Hepatocyte (in vitro differentiated cells): ENCODE results near the gene TMEM135. TPM values are rescaled to one million over a fixed set of nuclear protein-coding genes. Genes with fewer than 3 reads are reported as not detected.

Experiments
- DNase-seq: peaks from one replicate; pipeline ENCODE4 v3.0.0-alpha.2; 2016; ENCODE audit warnings: low spot score
- H2AFZ ChIP-seq: fragments of 200-600 bp; sonication (generic); 2 replicates; pipeline ENCODE4 v1.6.0; 2016; ENCODE audit warnings: antibody characterized with exemption, mild to moderate bottlenecking
- H3K27ac ChIP-seq: fragments of 200-600 bp; sonication (generic); 2 replicates; pipeline ENCODE4 v1.5.1; 2016; ENCODE audit warnings: mild to moderate bottlenecking
- H3K27me3 ChIP-seq: fragments of 200-600 bp; sonication (generic); 2 replicates; pipeline ENCODE4 v1.6.1; 2016
- H3K36me3 ChIP-seq: fragments of 200-600 bp; sonication (generic); replicated peaks from 2 replicates; pipeline ENCODE4 v1.5.1; 2016; ENCODE audit warnings: low read depth; ENCODE audit not compliant: insufficient read depth
- H3K4me1 ChIP-seq: fragments of 200-600 bp; sonication (generic); 2 replicates; pipeline ENCODE4 v1.5.1; 2016; ENCODE audit warnings: mild to moderate bottlenecking, moderate library complexity; ENCODE audit not compliant: insufficient read depth
- H3K4me2 ChIP-seq: fragments of 200-600 bp; sonication (generic); 2 replicates; pipeline ENCODE4 v1.6.0; 2016
- H3K4me3 ChIP-seq: fragments of 200-600 bp; sonication (generic); 2 replicates; pipeline ENCODE4 v1.5.1; 2016; ENCODE audit warnings: mild to moderate bottlenecking
- H3K79me2 ChIP-seq: fragments of 200-600 bp; sonication (generic); 2 replicates; pipeline ENCODE4 v1.6.0; 2017; ENCODE audit warnings: mild to moderate bottlenecking
- H3K9me2 ChIP-seq: fragments of 200-600 bp; sonication (generic); replicated peaks from 2 replicates; pipeline ENCODE4 v1.6.0; 2017; ENCODE audit warnings: mild to moderate bottlenecking; ENCODE audit not compliant: insufficient read depth
- H3K9me3 ChIP-seq: fragments of 200-600 bp; sonication (generic); 2 replicates; pipeline ENCODE4 v1.5.1; 2016; ENCODE audit warnings: low read depth, mild to moderate bottlenecking
- H4K20me1 ChIP-seq: fragments of 200-600 bp; sonication (generic); 2 replicates; pipeline ENCODE4 v1.6.0; 2016; ENCODE audit warnings: mild to moderate bottlenecking; ENCODE audit not compliant: insufficient read depth, poor library complexity, severe bottlenecking
- CTCF ChIP-seq: fragments of 200-600 bp; sonication (generic); IDR thresholded peaks from 2 replicates; pipeline ENCODE4 v1.5.1; 2016; ENCODE audit warnings: antibody characterized with exemption, mild to moderate bottlenecking; ENCODE audit not compliant: poor library complexity
- EZH2 ChIP-seq: fragments of 200-600 bp; sonication (generic); IDR thresholded peaks from 2 replicates; pipeline ENCODE4 v1.6.1; 2016; ENCODE audit warnings: antibody characterized with exemption, mild to moderate bottlenecking, borderline replicate concordance
- EZH2phosphoT487 ChIP-seq: fragments of 200-600 bp; sonication (generic); IDR thresholded peaks from one replicate; pipeline ENCODE4 v1.6.1; 2018; ENCODE audit warnings: antibody characterized with exemption, mild to moderate bottlenecking, low read depth, moderate library complexity; ENCODE audit not compliant: unreplicated experiment, severe bottlenecking
- WGBS: methylation state at CpG from one replicate; pipeline ENCODE4 v1.1.6; 2016; ENCODE audit warnings: low lambda C conversion rate; ENCODE audit errors: missing lambda C conversion rate; 5-methylcytosine and 5-hydroxymethylcytosine counted together
- polyA plus RNA-seq: library from polyadenylated mRNA; unstranded; fragments of >200 nt; fragmentation: Nextera tagmentation; extraction: Ambion mirVana; gene quantifications from 2 replicates; pipeline ENCODE4 v1.2.1, GENCODE V29; 2016
- total RNA-seq: library from RNA; depleted of rRNA; stranded (reverse); fragments of >200 nt; gene quantifications from 2 replicates; pipeline ENCODE4 v1.2.3, GENCODE V29; 2014

The TMEM135 gene
- total and polyA plus RNA-seq, 2 experiments from 2014 or later: 26.7 to 52.0 TPM

- TF ChIP-seq EZH2phosphoT487 (no peak), EZH2 (no peak), CTCF (no peak)
- no peak overlapping the region for H3K4me3 ChIP-seq
Observed at GRCh38 chr11:87030458-87031054, 7.2 kb upstream of the TMEM135 start.

GRCh38 chr11:87031433-87032170, 6.1 kb upstream of the TMEM135 start:
- H3K79me2 ChIP-seq: no peaks in the 10 kb centered on the region
- H3K9me3 ChIP-seq: no peaks in the 10 kb centered on the region
- H3K9me2 ChIP-seq: no peaks in the 10 kb centered on the region
- H2AFZ ChIP-seq: no peak overlapping the region
- 62% methylated on average over 3 of the region's 3 CpGs for WGBS
- no peaks in the 10 kb centered on the region for H4K20me1 ChIP-seq
- peaks cover 9% of the 10 kb centered on the region for H3K4me1 ChIP-seq
- TF ChIP-seq EZH2: no peak
- TF ChIP-seq CTCF: no peak
- TF ChIP-seq EZH2phosphoT487: no peak
- H3K27ac ChIP-seq: no peak overlapping the region
- no peak overlapping the region for H3K4me2 ChIP-seq
- H3K27me3 ChIP-seq: no peaks in the 10 kb centered on the region
- no peaks in the 10 kb centered on the region for H3K36me3 ChIP-seq
- H3K4me3 ChIP-seq: no peak overlapping the region
- no peak for DNase-seq

More at GRCh38 chr11:87030458-87031054, 7.2 kb upstream of the TMEM135 start:
- DNase-seq: no peak
- WGBS: 77% methylated on average over 5 of the region's 5 CpGs
- Histone ChIP-seq H3K79me2 (no peaks in the 10 kb centered on the region), H3K27ac (no peak overlapping the region), H2AFZ (no peak overlapping the region), H3K9me2 (no peaks in the 10 kb centered on the region), H3K9me3 (no peaks in the 10 kb centered on the region), H3K4me1 (peaks cover 9% of the 10 kb centered on the region), H4K20me1 (no peaks in the 10 kb centered on the region), H3K27me3 (no peaks in the 10 kb centered on the region), H3K36me3 (no peaks in the 10 kb centered on the region), H3K4me2 (no peak overlapping the region)

GRCh38 chr11:87033561-87033960, 4.2 kb upstream of the TMEM135 start:
- Histone ChIP-seq H2AFZ (no peak overlapping the region), H3K9me2 (no peaks in the 10 kb centered on the region), H3K4me1 (peaks cover 9% of the 10 kb centered on the region), H3K4me3 (no peak overlapping the region), H3K79me2 (peaks cover 1% of the 10 kb centered on the region), H3K4me2 (no peak overlapping the region), H3K27ac (no peak overlapping the region), H3K27me3 (no peaks in the 10 kb centered on the region), H3K36me3 (no peaks in the 10 kb centered on the region), H4K20me1 (no peaks in the 10 kb centered on the region), H3K9me3 (no peaks in the 10 kb centered on the region)
- 78% methylated on average over 8 of the region's 8 CpGs for WGBS
- no peak for TF ChIP-seq CTCF
- TF ChIP-seq EZH2phosphoT487: no peak
- no peak for TF ChIP-seq EZH2
- DNase-seq: no peak
